NCI-H1436 (cell line): ENCODE measurements around the gene CABCOCO1.
"Not testable (repeated sequence)": the region's sequence is repeated elsewhere in the genome, so short reads cannot be mapped to it uniquely, and the experiment has no call there.

Experiments used
- DNase-seq: peaks from one replicate; lab custom pipeline; 2025; lab: John Stamatoyannopoulos, UW

The CABCOCO1 gene

GRCh38 chr10:61643316-61643751 lies 19.4 kb upstream of the CABCOCO1 start:
- peak; percentile 70 for DNase-seq

- no peak for DNase-seq
Measured at GRCh38 chr10:61653699-61654098, 9.0 kb upstream of the CABCOCO1 start.

GRCh38 chr10:61655335-61655851 lies 7.3 kb upstream of the CABCOCO1 start:
- no peak for DNase-seq

- no peak for DNase-seq
Measured at GRCh38 chr10:61663466-61663865, 737 bp downstream of the CABCOCO1 start.

DNA sequence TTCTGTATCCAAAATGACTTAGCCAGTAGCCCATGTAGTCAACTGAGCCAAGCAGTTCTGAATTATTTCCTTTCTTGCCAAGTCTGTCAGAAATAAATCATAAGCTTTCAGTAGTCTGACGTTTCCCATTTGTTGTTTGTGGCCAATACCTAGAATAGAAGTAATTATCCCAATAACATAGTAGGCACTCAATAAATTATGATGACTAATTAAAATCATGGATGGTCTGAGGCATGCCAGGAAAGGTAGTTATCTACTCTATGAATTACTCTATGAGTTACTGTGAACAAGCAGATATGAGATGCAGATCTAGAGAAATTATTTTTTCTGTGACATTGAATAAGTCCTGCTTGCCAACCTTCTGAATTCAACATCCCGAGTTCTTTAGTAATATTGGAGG lies 2.3 kb downstream of the CABCOCO1 start:
- no peak for DNase-seq

DNA sequence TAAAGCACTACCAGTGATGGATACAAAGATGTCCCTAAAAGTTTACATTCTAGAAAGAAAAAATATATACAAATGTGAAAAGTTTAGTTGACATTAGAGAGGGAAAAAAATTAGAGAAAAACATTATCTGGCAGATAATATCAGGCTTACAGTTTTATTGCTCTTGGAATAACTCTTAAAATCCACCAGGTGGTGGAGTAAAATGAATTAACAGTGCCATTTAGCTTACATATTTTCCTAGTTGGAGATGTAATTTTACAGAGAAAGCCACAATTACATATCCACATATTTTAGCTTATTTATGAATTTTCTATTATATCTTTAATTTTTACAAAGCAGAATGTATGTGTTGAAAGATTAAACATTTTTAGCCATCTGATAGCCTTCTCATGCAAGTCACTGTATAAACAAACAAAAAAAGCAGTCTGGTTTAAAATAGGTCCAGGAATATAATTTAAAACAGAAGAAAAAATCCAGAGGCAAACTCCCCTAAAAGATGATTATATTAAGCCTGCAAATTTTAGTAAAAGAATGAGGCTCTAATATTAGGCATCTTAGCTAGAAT lies 6.5 kb downstream of the CABCOCO1 start:
- DNase-seq, result no peak

DNA sequence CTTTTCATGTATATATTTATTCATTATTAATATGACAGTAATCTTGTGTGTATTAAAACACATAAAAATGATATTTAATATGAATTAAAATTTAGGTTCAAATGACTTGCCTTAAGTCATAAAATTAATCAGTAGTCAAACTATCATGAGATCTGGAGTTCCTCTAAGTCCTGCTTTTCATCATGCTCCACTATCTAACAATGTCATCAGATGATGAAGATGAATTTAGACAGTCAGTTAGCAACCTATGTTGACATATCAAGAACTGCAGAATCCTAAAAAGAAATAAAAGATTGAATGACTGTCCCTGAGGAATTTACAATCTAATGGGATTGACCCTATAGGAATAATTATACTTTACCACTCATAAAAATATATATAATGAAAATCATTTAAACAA lies 7.1 kb downstream of the CABCOCO1 start:
- DNase-seq, result no peak

- no peak for DNase-seq
Measured at GRCh38 chr10:61673360-61673759, 10.6 kb downstream of the CABCOCO1 start.

DNA sequence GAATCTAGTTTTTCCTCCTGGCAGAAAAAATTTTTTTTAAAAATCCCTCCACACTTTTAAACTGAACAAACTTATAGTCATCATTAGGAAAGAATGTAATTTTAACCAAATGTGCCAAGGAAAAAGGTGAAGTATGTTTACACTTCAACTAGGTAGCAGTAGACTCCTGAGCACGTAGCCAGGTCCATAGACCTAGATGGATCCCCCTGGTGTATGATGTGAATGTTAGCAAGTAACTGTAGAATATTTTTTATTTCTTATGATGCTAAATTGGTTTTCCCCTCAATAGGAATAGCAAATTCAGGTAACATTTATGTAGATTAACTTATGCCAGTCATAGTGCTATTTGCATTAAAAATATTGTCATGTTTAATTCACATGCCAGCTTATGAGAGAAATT lies 19.6 kb downstream of the CABCOCO1 start:
- no peak for DNase-seq

- no peak for DNase-seq
Measured at GRCh38 chr10:61683319-61683718, 20.6 kb downstream of the CABCOCO1 start.

DNA sequence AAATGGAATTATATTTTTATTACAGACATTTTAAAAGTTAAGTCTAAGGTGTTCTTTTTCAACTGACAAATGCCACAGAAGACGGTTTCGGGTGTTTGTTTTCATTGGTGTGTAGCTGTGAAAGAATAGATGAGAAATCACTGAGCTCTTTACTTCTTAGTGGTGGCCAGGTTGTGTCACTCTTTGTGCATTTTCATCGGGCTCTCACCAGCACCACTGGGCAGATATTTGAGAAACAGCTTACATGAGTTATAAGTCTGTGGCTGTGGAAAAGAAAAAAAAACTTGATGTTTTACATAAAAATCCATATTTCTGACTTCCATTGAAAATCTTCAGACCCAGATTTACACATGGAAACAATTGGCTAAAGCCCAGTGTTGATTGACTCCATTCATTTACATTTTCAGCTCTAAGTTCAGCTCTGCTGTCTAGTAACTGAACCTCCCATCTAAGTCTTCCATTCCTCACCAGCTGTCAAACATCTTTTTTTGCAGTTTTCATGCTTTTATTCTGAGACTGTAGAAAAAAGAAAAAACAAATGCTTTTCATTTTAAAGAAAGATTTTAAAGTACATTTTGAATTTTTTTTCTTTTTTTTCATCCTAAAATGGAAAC lies 22.3 kb downstream of the CABCOCO1 start:
- DNase-seq, result no peak

DNA sequence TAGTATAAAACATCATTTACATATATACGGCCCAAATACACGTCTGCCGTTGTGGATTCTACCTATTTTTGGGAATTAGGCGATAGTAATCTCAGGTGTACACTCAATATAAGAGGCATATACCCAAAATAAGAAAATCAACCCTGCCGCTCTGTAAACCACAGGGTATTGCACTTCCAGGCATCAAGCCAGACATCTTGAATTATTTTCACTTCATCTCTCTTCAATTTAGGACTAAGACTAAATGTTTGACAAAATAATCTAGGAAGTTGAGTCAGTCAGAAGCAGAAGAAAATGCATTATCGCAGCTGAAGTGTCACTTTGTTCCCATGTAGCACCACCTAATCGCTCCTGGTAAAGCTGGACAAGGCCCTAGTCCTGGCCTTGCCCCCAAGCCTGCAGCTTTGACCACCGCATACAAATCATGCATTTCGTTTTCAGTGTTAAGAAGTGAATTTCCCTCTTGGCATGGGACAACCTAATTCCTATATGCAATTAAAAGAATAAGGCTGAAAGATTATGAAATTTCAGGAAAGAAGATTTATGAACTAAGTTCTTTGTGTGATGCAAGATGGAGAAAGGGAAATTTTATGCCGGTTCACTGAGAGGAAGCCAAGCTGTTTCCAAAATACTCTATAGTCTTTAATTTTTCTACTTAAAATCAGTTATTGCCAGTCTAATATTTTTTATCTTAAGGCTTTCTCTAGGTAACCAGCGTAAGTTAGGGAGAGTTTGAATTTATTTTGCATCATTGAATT lies 26.0 kb downstream of the CABCOCO1 start:
- DNase-seq, result no peak

DNA sequence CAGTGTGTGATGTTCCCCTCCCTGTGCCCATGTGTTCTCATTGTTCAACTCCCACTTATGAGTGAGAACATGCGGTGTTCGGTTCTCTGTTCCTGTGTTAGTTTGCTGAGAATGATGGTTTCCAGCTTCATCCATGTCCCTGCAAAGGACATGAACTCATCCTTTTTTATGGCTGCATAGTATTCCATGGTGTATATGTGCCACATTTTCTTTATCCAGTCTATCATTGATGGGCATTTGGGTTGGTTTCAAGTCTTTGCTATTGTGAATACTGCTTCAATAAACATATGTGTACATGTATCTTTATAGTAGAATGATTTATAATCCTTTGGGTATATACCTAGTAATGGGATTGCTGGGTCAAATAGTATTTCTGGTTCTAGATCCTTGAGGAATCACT lies 28.9 kb downstream of the CABCOCO1 start:
- DNase-seq, result not testable (repeated sequence)

- no peak for DNase-seq
Measured at GRCh38 chr10:61692447-61693010, 29.8 kb downstream of the CABCOCO1 start.

GRCh38 chr10:61698968-61699655 lies 36.4 kb downstream of the CABCOCO1 start:
- no peak for DNase-seq

GRCh38 chr10:61701055-61701705 lies 38.5 kb downstream of the CABCOCO1 start:
- DNase-seq, result no peak

GRCh38 chr10:61701706-61702105 lies 39.0 kb downstream of the CABCOCO1 start:
- no peak for DNase-seq

DNA sequence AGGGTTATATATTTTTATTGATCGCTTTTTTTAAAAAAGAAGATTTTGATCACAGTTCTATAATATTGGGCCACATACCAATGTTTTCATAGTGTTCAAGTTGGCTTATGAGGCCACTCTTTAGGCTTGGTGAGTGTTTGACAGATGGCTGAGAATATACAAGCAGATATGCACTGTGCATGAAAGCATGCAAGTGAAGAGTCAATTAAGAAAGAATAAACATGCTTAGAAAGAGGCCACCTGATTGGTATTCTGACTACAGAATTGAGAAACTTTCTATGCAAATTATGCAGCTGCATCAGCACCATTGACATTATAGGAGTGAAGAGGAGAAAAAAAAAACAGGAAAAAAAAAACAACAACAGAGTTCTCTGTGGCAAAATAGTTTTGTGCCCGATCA lies 39.9 kb downstream of the CABCOCO1 start:
- no peak for DNase-seq

DNA sequence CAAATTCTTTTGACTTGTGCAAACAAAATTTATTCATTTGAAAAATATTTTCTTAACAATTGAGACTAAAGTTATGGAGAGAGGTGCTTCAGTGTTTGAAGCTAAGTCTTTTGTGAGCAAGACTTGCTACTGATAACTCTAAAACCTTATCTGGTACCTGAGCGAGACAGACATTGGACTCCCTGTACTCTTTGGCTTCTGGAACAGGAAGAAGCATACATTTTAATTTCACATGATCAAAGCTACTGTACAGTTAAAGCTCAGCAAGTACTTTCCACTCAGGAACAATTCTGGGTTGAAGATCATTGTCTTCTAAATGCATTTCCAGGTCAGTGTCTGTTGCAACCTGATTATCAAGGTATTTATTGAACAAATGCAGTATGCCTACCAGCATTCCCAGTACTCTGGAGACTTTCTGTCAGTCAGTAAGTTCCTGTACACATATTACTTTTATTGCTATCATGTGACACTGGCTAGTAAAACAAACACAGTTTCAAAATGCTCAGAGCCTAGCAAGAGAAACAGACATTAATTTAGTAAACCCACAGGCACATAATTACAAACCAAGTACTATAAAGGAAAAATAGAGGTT lies 42.4 kb downstream of the CABCOCO1 start:
- no peak for DNase-seq

DNA sequence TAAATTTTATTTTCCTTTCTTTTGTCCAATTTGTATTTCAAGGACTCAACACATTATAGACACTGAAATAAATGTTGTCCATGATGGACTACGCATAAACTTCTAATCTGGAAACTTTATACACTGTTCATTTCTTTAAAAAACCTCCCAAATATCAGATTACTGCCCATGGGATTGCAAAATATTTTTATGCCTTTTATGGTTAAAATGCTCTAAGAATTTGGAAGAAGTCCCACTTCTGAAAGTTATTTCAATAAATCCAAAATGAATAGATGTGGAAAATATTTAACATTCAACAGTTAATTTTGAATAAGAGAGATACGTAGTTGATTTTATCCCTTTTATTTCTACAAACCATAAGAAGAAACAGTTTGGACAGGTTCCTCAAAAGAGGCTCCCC lies 46.1 kb downstream of the CABCOCO1 start:
- DNase-seq, result no peak

DNA sequence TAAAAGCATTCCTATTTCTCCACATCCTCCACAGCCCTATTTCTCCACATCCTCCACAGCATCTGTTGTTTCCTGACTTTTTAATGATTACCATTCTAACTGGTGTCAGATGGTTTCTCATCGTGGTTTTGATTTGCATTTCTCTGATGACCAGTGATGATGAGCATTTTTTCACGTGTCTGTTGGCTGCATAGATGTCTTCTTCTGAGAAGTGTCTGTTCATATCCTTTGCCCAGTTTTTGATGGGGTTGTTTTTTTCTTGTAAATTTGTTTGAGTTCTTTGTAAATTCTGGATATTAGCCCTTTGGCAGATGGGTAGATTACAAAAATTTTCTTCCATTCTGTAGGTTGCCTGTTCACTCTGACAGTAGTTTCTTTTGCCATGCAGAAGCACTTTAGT lies 49.4 kb downstream of the CABCOCO1 start:
- not testable (repeated sequence) for DNase-seq
